ENCODE results near the gene CAST. TPM values are rescaled to one million over a fixed set of nuclear protein-coding genes. Genes with fewer than 3 reads are reported as not detected.

The CAST gene
- total RNA-seq, 1 experiment from 2014 or later, result 395 TPM

GRCh38 chr5:96663608-96664007, 1.4 kb downstream of the CAST start:
- no peaks in the 10 kb centered on the region for H3K9me3 Mint-ChIP-seq (ENCODE audit: low read depth, unreplicated experiment)
- H3K4me1 Mint-ChIP-seq (ENCODE audit: low read depth, unreplicated experiment), result peaks cover 62% of the 10 kb centered on the region
- intact Hi-C loops (cut with micrococcal nuclease; ENCODE audit: unreplicated experiment), result loop anchor here (5.0 kb wide), 1 partner anchor 39 kb away; no protein-coding TSS in a partner anchor
- DNase-seq, result no peak
- H3K27ac Mint-ChIP-seq (ENCODE audit: unreplicated experiment), result peak overlapping the region; percentile 79
- BruUV-seq (replicated peaks), result no TSS peak
- peaks cover 28% of the 10 kb centered on the region for H3K36me3 Mint-ChIP-seq (ENCODE audit: insufficient read depth, unreplicated experiment)
- TF ChIP-seq, protein P1, sequence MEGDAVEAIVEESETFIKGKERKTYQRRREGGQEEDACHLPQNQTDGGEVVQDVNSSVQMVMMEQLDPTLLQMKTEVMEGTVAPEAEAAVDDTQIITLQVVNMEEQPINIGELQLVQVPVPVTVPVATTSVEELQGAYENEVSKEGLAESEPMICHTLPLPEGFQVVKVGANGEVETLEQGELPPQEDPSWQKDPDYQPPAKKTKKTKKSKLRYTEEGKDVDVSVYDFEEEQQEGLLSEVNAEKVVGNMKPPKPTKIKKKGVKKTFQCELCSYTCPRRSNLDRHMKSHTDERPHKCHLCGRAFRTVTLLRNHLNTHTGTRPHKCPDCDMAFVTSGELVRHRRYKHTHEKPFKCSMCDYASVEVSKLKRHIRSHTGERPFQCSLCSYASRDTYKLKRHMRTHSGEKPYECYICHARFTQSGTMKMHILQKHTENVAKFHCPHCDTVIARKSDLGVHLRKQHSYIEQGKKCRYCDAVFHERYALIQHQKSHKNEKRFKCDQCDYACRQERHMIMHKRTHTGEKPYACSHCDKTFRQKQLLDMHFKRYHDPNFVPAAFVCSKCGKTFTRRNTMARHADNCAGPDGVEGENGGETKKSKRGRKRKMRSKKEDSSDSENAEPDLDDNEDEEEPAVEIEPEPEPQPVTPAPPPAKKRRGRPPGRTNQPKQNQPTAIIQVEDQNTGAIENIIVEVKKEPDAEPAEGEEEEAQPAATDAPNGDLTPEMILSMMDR (IDR thresholded peaks at IDR 0.05; ENCODE audit: unreplicated experiment), result no peak
- H3K4me3 Mint-ChIP-seq (ENCODE audit: low read depth, unreplicated experiment), result peak overlapping the region; percentile 97
- CTCF ChIA-PET, result interaction anchor here (1.7 to 3.4 kb wide), 3 partner anchors 34 to 49 kb away, joined by 6 to 18 read pairs (median 17); no protein-coding TSS in a partner anchor
- no peaks in the 10 kb centered on the region for H3K27me3 Mint-ChIP-seq (ENCODE audit: unreplicated experiment)

DNA sequence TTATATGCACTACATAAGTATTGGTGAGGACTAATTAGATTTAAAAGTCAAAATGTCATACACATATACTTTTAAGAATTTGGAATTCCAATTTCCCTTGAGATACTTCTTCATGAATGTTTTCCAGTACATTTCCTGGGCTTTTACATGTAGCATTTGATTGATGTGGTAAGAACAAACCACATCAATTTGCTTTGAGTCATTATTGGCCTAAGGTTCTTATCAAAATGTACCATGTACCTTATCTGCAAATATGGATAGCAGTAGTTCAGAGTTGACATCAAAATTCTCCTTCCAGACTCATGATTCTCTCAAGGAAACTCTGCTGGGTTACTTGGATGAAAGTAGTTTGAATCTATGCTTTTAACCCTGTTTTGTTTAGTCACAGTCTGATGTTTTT, 2.5 kb downstream of the CAST start:
- Mint-ChIP-seq H3K27ac (ENCODE audit: unreplicated experiment) (no peak overlapping the region), H3K4me3 (ENCODE audit: low read depth, unreplicated experiment) (peak overlapping the region; percentile 97), H3K27me3 (ENCODE audit: unreplicated experiment) (no peaks in the 10 kb centered on the region), H3K9me3 (ENCODE audit: low read depth, unreplicated experiment) (no peaks in the 10 kb centered on the region), H3K4me1 (ENCODE audit: low read depth, unreplicated experiment) (peaks cover 54% of the 10 kb centered on the region), H3K36me3 (ENCODE audit: insufficient read depth, unreplicated experiment) (peaks cover 28% of the 10 kb centered on the region)
- TF ChIP-seq, protein P1 (IDR thresholded peaks at IDR 0.05; ENCODE audit: unreplicated experiment), result no peak
- DNase-seq, result no peak
- BruUV-seq (replicated peaks), result no TSS peak
- intact Hi-C loops (cut with micrococcal nuclease; ENCODE audit: unreplicated experiment), result loop anchor here (5.0 kb wide), 1 partner anchor 38 kb away; no protein-coding TSS in a partner anchor
- CTCF ChIA-PET, result no interaction called here

GRCh38 chr5:96668725-96669124, 6.5 kb downstream of the CAST start:
- intact Hi-C loops (cut with micrococcal nuclease; ENCODE audit: unreplicated experiment), result no loop called here
- no TSS peak for BruUV-seq (replicated peaks)
- CTCF ChIA-PET, result interaction anchor here (0.7 kb wide), 1 partner anchor 184 kb away, joined by 3 read pairs; no protein-coding TSS in a partner anchor

GRCh38 chr5:96669909-96670308, 7.7 kb downstream of the CAST start:
- Mint-ChIP-seq H3K9me3 (ENCODE audit: low read depth, unreplicated experiment) (no peaks in the 10 kb centered on the region), H3K4me3 (ENCODE audit: low read depth, unreplicated experiment) (no peak overlapping the region), H3K4me1 (ENCODE audit: low read depth, unreplicated experiment) (peaks cover 45% of the 10 kb centered on the region), H3K36me3 (ENCODE audit: insufficient read depth, unreplicated experiment) (peaks cover under 1% of the 10 kb centered on the region), H3K27me3 (ENCODE audit: unreplicated experiment) (no peaks in the 10 kb centered on the region), H3K27ac (ENCODE audit: unreplicated experiment) (no peak overlapping the region)
- CTCF ChIA-PET, result interaction anchor here (0.8 kb wide), 1 partner anchor 55 kb away, joined by 3 read pairs; no protein-coding TSS in a partner anchor
- BruUV-seq (replicated peaks), result no TSS peak
- intact Hi-C loops (cut with micrococcal nuclease; ENCODE audit: unreplicated experiment), result no loop called here
- DNase-seq, result no peak
- TF ChIP-seq, protein P1 (IDR thresholded peaks at IDR 0.05; ENCODE audit: unreplicated experiment), result no peak

More at GRCh38 chr5:96668725-96669124, 6.5 kb downstream of the CAST start:
- H3K27me3 Mint-ChIP-seq (ENCODE audit: unreplicated experiment), result no peaks in the 10 kb centered on the region
- peaks cover 49% of the 10 kb centered on the region for H3K4me1 Mint-ChIP-seq (ENCODE audit: low read depth, unreplicated experiment)
- no peaks in the 10 kb centered on the region for H3K9me3 Mint-ChIP-seq (ENCODE audit: low read depth, unreplicated experiment)
- H3K4me3 Mint-ChIP-seq (ENCODE audit: low read depth, unreplicated experiment), result no peak overlapping the region
- TF ChIP-seq, protein P1 (IDR thresholded peaks at IDR 0.05; ENCODE audit: unreplicated experiment), result no peak
- H3K27ac Mint-ChIP-seq (ENCODE audit: unreplicated experiment), result peak overlapping the region; percentile 54
- no peak for DNase-seq
- peaks cover under 1% of the 10 kb centered on the region for H3K36me3 Mint-ChIP-seq (ENCODE audit: insufficient read depth, unreplicated experiment)
